Measurements from ENCODE around the gene CIT.

The CIT gene

DNA sequence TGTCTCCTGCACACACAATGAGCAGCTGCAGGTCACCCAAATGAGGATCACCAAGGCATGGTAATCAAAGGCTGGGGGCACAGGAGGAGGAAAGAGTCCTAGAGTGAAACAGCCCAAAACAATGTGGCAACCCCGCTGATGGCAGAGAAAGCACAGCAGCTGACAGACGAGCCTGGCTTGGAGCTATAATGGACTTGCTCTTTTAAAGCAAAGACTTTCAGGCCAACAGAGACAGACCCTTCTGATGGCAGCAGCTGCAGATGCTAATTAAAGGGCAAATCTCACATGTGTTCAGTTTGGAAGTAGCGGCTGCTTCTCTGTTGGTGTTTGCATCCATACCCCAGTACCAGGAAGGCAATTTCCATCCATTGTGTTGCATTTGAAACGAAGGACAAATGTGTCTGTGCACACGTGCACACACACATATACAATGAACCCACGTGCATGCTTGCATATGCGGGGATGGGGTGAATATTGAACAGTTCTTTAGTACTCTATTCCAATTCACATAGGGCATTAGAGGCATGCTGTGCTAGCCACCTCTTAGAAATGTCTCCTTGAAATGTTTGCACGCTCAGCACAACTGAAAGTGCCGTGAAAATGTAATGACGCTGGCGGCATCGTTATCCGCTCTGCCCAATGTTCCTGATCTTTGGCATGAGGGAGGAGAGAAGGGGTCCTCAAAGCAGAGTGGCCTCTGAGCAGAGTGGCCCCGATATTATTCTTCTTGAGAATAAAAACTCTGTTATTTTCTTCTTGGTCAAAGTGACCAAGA, 38.1 kb downstream of the CIT start:
- TF ChIP-seq, protein P1, sequence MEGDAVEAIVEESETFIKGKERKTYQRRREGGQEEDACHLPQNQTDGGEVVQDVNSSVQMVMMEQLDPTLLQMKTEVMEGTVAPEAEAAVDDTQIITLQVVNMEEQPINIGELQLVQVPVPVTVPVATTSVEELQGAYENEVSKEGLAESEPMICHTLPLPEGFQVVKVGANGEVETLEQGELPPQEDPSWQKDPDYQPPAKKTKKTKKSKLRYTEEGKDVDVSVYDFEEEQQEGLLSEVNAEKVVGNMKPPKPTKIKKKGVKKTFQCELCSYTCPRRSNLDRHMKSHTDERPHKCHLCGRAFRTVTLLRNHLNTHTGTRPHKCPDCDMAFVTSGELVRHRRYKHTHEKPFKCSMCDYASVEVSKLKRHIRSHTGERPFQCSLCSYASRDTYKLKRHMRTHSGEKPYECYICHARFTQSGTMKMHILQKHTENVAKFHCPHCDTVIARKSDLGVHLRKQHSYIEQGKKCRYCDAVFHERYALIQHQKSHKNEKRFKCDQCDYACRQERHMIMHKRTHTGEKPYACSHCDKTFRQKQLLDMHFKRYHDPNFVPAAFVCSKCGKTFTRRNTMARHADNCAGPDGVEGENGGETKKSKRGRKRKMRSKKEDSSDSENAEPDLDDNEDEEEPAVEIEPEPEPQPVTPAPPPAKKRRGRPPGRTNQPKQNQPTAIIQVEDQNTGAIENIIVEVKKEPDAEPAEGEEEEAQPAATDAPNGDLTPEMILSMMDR (IDR thresholded peaks at IDR 0.05; ENCODE audit: low read depth, low read length, missing control alignments) = no peak
- no peak overlapping the region for H3K4me3 ChIP-seq (ENCODE audit: low read depth, low read length)
- no peak for DNase-seq (ENCODE audit: low read depth)

DNA sequence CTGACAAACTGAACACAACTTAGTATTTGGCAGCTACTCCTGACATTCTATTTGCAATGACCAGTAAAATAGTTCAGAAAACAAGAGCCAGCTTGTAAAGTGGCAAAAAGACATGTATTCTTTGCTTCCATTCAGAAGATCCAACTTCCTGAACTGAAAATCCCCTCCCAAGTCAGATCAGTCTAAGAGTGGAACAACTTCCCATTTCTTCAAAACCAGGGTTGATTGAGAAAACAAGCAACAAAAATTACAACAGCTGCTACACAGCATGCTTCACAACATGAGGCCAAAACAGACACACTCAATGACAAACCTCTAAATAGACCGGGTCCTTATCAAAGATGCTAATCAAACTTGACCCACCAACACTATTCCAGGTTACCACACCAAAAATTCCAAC, 40.3 kb downstream of the CIT start:
- no peak overlapping the region for H3K4me3 ChIP-seq (ENCODE audit: low read depth, low read length)
- DNase-seq (ENCODE audit: low read depth) = no peak
- TF ChIP-seq, protein P1 (IDR thresholded peaks at IDR 0.05; ENCODE audit: low read depth, low read length, missing control alignments) = no peak

DNA sequence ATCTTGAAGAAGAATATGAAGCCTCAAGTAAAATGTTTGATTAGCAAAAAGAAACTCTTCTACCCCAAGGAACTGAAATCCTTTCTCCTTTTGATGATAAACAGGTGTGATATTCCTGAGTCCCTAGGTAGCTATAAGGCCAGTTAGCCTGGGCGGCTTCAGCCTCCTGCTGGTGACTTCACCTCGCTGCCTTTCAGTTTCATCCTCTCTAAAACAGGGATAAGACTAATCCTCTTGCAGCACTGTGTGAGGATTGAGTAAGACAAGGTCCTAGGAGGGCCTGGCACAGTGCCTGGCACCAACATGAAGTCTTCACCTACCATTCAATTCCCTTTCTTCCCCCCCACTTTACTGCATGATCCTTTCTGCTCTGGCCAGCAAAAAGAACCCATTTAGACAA, 42.1 kb downstream of the CIT start:
- no peak overlapping the region for H3K4me3 ChIP-seq (ENCODE audit: low read depth, low read length)
- TF ChIP-seq, protein P1 (IDR thresholded peaks at IDR 0.05; ENCODE audit: low read depth, low read length, missing control alignments) = no peak
- DNase-seq (ENCODE audit: low read depth) = no peak

DNA sequence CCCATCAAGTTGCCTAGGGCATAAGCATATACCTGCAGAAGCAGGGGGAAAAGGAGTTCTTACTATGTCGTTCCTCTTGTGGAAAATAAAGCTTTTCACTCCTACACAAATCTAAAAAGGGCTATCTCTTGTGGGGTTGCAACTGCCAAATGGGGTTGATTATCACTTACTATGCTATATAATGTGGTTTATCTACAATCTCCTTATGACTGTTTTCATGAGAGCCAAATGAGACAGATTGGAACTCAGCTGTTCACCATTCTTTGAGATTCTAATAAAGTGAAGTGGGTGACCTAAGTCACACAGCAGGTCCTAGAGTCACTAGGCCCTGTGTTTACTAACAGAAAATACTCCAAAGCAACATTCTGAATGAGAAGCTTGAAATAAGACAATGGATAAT, 47.7 kb downstream of the CIT start:
- TF ChIP-seq, protein P1 (IDR thresholded peaks at IDR 0.05; ENCODE audit: low read depth, low read length, missing control alignments) = no peak
- no peak for DNase-seq (ENCODE audit: low read depth)
- H3K4me3 ChIP-seq (ENCODE audit: low read depth, low read length) = no peak overlapping the region

DNA sequence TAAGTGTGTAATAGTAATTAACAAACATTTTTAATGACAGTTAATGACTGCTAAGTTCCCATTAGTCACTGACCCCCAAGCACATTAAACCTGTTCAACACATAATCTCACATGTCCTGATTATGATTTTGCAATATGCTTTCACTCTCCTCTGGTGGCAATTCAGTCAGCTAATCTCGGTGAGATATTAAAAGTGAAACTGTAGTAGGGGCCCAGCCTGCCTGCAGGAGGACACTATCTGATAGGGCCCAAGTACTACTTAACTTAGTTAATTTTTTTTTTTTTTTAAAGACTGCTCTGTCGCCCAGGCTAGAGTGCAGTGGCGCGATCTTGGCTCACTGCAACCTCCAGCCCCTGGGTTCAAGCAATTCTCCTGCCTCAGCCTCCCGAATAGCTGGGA, 48.8 kb downstream of the CIT start:
- TF ChIP-seq, protein P1 (IDR thresholded peaks at IDR 0.05; ENCODE audit: low read depth, low read length, missing control alignments) = no peak
- no peak for DNase-seq (ENCODE audit: low read depth)
- H3K4me3 ChIP-seq (ENCODE audit: low read depth, low read length) = no peak overlapping the region

DNA sequence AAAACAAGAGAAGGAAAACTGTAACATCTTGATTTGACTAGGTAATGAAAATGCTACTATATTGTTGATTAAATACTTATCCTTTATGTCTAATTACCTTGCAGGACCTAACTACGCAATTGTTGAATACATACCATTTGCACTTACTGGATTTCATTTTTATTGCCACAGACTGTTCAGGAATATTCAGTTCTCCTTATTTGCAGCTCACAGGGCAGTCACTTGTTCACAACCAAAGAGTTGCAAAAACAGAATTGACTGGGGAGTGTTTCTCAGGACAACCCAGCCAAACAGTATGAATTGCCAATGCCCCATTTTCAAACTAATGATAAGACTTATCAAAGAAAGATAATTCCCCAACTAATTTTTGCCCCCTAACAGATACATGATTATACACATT, 49.4 kb downstream of the CIT start:
- H3K4me3 ChIP-seq (ENCODE audit: low read depth, low read length) = no peak overlapping the region
- TF ChIP-seq, protein P1 (IDR thresholded peaks at IDR 0.05; ENCODE audit: low read depth, low read length, missing control alignments) = no peak
- no peak for DNase-seq (ENCODE audit: low read depth)
